Activated T-cell treated with anti-CD3 and anti-CD28 coated beads for 4 hours (primary cell): ENCODE results near the gene SMG6.
"Not testable (repeated sequence)": the region's sequence is repeated elsewhere in the genome, so short reads cannot be mapped to it uniquely, and the experiment has no call there.

Source experiments
- DNase-seq: peaks from one replicate; pipeline ENCODE4 v3.0.0-alpha.2; 2020

The SMG6 gene

DNA sequence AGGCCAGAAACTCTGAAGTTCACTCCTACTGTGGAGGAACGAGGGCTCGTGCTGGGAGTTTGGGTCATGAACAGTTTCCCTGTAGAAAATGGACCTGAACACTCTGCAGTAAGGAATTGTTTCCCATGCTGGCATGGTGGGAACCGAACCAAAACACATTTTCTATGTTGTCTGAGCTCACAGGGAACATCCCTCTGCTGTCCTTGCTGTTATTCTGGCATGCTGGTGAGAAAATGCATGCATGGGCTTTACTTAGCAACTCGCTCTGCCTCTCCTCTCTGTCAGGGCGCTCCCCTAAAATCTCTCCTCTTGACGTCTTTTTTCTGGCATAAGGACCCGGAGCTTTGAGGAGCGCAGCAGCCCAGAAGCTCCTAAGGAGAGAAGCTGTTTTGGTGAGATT, 283.9 kb downstream of the SMG6 start:
- DNase-seq = no peak

DNA sequence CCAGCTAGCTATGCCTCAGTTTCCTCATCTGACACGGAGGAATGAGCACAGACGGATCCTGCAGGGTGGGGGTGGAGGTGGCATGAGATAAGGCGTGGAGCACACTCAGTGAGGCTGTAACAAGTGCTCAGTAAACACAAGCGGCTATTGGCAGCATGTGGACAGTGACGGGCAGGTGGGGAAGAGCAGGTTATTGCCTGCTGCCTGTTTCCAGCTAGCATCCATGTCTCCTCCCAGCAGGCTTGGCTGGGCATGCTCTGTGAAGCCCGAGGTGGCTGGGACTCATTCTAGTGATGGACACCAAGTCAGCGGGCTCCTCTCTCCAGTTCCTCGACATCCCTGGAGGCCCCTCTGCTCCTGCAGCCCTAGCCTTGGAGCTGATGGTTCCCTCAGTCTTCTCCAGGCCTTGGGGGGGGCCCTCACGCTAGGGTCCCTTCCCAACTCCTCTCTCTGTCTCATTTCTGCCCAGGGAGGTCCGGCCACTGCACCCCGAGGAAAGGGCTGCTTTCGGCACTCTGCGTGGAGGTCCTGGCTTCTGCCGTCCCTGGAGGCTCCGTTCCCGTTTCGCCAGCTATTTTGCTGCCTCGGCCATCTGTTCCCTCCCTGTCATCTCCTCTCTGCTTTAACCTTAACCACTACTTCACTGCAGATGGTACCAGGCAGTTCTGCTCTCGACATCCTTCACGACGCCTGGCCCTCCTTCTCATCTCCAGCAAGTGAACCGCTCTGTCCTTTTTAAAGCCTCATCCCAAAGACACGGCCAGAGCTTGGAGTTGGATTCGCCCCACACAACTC, 284.7 kb downstream of the SMG6 start:
- DNase-seq = no peak

DNA sequence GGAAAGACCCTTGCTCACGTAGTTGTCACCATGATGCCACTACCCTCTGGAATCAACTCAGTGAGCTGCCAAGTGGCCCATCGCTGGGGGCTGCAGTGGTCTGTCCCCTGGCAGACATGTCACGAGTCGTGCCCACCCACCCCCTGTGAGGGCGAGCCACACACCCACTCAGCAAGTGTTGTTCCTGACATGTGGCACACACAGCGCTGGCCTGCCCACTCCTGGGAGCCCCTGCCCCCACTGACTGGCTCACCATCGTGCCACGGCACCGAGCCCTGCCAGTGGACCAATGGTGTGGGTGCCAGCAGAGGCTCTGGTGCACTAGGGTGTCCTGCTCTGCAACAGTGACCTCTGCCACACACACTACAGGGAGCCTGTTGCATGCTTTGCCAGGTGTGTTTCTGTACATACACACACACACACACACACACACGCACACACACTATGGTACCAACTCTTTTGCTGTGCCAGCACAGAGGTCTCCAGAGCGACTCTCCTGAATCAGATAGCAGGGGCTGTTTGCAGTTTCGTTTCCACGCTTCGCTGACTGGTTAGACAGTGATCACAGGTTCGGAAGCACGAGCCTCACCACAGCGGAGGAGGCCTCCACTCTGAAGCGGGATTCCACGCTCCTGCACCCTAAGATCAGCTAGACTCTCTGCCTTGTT, 286.2 kb downstream of the SMG6 start:
- DNase-seq = no peak

DNA sequence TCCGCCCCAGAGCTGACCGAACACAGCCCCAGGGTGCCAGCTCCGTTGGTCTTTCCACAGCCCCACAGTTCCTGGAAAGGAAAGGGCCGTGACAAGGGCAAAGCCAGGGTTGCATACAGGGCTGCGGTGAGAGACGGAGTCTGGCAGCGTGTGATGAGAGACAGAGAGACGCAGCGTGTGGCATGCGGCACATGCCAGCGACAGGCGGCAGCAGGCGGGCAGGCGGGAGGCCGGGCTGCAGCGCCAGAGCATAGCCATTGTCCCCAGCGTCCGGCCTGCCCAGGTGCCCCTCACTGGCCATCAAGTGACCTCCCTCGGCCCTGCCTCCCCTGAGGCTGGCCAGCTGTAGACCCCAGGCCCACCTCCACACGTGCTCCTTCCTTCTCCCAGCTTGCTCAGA, 287.1 kb downstream of the SMG6 start:
- no peak for DNase-seq

DNA sequence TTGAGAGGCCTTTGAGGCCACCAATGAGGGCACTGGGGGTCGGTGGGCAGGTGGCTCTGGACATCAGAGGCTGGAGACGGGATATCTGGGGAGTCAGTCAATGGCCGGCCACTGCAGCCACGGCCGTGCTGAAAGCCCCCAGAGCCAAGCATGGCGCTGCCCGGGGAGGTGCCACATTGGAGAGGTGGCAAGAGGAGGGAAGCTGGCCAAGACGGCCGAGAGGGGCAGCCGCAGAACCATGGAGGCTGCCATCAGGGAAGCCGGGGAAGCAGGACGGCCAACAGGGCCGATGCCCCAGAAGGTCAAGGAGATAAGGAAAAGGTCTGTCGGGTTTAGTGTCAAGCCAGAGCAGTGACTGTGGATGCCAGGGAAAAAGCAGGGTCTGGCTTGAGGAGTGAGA, 288.3 kb downstream of the SMG6 start:
- no peak for DNase-seq

DNA sequence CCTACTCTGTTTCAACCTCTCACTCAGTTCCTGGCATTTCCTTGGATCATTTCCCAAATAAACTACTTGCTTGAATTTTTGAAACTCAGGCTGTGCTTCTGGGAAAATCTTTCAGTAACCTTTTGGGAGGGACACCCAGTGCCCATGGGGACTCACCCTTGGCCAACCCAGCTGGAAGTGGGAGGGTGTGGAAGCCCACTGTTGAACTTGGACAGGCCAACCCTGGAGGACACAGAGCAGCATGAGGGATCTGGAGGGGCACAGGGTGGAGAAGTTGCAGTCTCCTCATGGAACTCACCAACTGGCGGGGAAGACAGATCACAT, 289.6 kb downstream of the SMG6 start:
- no peak for DNase-seq

DNA sequence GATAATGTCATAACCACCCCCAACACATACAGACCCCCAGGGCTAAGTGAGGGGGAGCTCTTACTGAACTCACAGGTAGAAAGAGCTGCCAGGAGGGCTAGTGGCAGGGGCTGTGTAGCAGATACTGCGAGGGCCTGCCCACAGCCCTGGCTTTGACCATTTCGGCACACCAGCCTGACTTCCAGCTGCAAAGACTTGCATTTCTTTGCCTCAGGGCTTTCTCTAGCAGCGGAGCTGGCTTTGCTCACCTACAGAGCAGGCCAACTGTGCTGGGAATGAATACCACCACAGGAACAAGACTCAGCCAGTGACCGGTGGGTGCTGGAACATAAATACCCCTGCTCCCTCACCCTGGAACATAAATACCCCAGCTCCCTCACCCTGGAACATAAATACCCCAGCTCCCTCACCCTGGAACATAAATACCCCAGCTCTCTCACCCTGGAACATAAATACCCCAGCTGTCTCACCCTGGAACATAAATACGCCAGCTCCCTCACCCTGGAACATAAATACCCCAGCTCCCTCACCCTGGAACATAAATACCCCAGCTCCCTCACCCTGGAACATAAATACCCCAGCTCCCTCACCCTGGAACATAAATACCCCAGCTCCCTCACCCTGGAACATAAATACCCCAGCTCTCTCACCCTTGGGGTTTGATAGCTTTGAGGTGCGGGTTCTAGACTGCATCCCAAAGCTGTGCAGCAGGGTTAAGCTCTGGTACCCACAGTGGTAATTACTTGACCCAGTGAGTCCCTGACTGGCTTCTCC, 290.2 kb downstream of the SMG6 start:
- not testable (repeated sequence) for DNase-seq

DNA sequence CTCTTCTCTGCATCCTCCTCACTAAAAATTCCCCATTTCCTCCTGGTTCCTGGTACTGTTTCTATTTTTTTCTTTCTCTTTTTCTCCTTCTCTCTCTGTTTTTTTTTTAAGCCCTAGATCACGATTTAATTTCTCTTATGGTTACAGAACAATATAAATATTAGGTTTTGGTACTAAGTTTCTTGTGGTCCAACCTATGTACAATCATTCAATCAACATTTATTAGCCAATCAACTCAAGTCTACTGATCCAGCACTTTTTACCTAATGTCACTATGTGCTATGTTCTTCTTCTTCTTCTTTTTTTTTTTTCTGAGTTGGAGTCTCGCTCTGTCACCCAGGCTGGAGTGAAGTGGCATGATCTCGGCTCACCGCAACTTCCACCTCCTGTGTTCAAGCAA, 291.1 kb downstream of the SMG6 start:
- no peak for DNase-seq

DNA sequence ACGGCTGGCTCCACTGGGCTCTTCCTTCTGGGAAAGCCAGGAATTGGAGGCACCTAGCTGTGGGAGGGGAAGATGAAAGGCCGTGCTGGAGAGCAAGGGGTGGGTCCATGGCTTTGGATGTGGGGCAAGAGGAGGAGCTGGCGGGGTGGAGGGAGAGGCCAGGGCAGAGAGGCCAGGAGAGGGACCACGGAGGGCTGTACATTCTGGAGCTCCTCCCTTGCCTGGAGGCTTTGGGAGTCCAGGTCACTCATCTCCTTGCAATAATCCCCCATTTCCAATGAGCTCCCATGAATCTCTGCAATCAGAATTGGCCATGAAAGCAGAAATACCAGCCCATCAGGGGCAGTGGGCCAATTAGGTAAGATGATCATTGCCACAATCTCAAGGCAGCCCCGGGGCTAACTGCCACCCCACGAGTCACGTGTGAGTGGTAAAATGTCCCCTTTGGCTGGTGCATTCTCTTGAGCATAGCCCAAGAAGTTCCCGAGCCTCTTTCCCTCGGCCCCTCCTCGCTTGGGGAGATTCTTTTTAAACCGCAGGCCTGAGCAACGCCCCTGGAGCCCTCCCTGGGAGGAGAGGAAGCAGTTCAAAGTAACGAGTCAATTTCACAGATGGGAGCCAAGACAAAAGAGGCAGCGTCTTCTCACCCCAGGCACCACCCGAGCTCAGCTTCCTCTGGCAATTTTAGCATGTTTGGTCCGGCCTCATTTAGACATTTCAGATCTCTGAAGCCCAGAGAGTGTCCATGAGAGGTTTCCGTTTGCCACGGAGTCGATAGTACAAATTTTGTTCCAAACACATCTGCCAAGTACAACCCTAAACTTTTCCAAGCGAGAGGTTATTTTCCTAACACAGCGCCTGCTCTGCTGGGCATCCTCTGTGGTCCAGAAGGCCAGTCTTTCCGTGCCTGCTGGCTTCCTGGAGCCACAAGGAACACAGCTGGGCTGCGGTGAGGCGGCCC, 291.9 kb downstream of the SMG6 start:
- no peak for DNase-seq
